Body of pancreas (tissue), 4 donors: ENCODE measurements around the gene AGBL4.

Experiments
- POLR2A ChIP-seq, 3 donors: fragments of 450-650 bp; IDR thresholded peaks; one replicate each; pipeline ENCODE4 v1.6.1; 2016; ENCODE audit warnings: antibody characterized with exemption in 3 of 3, mild to moderate bottlenecking in 2 of 3
- TF ChIP-seq, protein P1 (sequence below), 7 experiments: fragments of 450-650 bp in 4 of 7; fragments of 200-600 bp in 3 of 7; sonication (generic) in 3 of 7; IDR thresholded peaks; one replicate each; pipeline ENCODE4 v1.5.1; 2016 to 2019; ENCODE audit warnings: antibody characterized with exemption in 7 of 7

DNA sequence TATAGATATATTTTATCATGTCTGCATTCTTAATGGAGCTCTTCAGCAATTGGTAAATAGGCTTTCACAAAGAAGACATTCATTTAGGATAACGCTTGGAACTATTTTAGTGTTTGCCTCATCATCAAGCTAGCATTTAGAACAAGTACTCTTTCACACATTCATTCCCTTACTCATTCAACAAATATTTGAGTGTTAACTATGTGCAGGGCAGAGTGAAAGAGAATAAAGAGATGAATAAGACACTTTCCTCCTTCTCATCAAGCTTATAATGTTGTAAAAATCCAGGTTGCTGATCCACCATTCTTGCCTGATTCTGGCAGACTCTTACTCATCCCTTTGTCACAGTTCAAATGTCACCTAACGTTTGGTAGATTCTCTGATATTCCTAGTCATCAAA lies 860.7 kb downstream of the AGBL4 start:
- TF ChIP-seq, protein P1, sequence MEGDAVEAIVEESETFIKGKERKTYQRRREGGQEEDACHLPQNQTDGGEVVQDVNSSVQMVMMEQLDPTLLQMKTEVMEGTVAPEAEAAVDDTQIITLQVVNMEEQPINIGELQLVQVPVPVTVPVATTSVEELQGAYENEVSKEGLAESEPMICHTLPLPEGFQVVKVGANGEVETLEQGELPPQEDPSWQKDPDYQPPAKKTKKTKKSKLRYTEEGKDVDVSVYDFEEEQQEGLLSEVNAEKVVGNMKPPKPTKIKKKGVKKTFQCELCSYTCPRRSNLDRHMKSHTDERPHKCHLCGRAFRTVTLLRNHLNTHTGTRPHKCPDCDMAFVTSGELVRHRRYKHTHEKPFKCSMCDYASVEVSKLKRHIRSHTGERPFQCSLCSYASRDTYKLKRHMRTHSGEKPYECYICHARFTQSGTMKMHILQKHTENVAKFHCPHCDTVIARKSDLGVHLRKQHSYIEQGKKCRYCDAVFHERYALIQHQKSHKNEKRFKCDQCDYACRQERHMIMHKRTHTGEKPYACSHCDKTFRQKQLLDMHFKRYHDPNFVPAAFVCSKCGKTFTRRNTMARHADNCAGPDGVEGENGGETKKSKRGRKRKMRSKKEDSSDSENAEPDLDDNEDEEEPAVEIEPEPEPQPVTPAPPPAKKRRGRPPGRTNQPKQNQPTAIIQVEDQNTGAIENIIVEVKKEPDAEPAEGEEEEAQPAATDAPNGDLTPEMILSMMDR (IDR thresholded peaks at IDR 0.05), result no peak
- no peak for TF ChIP-seq POLR2A (IDR thresholded peaks at IDR 0.05)
